ENCODE data around the gene TMEM204. TPM values are rescaled to one million over a fixed set of nuclear protein-coding genes. Genes with fewer than 3 reads are reported as not detected.

The TMEM204 gene
- total and polyA plus RNA-seq, 8 donors, result 2.4 to 9.8 (median 5.0) TPM

GRCh38 chr16:1492082-1492922 lies 41.2 kb upstream of the TMEM204 start:
- FAIRE-seq (no peak), DNase-seq (peak in 1 of 6 donors; percentile 26), ATAC-seq (no peak)
- Histone ChIP-seq H3K27me3 (no peaks in the 10 kb centered on the region), H3K9me3 (no peaks in the 10 kb centered on the region), H3K4me1 (peaks cover 6 to 12% (median 10%) of the 10 kb centered on the region in 3 donors), H3K36me3 (no peaks in the 10 kb centered on the region), H3K27ac (peak overlapping the region; percentile 69 to 83 (median 80)), H3K4me3 (peak overlapping the region; percentile 37 to 79 (median 73))
- TF ChIP-seq CTCF (IDR thresholded peaks at IDR 0.05), result no peak
- intact Hi-C loops (cut with DNase I), result no loop called here
- WGBS, 2 donors, result 68 to 71% methylated on average over 23 of the region's 23 CpGs

- Histone ChIP-seq H3K9me3 (no peaks in the 10 kb centered on the region), H3K36me3 (no peaks in the 10 kb centered on the region), H3K4me1 (peaks cover 6 to 12% (median 10%) of the 10 kb centered on the region in 3 donors), H3K4me3 (peak within 1 kb of the TSS; percentile 37 to 79 (median 73)), H3K27me3 (no peaks in the 10 kb centered on the region), H3K27ac (peak within 1 kb of the TSS; percentile 69 to 83 (median 80))
- 1% methylated on average over 66 to 89 of the region's 89 CpGs for WGBS, 2 donors
- peak; percentile 95 to 98 (median 98) for ATAC-seq
- FAIRE-seq, result no peak
- intact Hi-C loops (cut with DNase I), result no loop called here
- peak; percentile 63 to 96 (median 86) for DNase-seq
- no peak for TF ChIP-seq CTCF (IDR thresholded peaks at IDR 0.05)
Observed at GRCh38 chr16:1492923-1493745, 40.3 kb upstream of the TMEM204 start, which contains the start of gene TELO2. Gene TELO2 (plus strand): TSS chr16:1493360. CDS start chr16:1494282, 922 bp downstream.

GRCh38 chr16:1493746-1494094 lies 39.7 kb upstream of the TMEM204 start:
- Histone ChIP-seq H3K4me3 (peak overlapping the region; percentile 37 to 79 (median 73)), H3K9me3 (no peaks in the 10 kb centered on the region), H3K36me3 (no peaks in the 10 kb centered on the region), H3K4me1 (peaks cover 6 to 12% (median 10%) of the 10 kb centered on the region in 3 donors), H3K27ac (no peak overlapping the region), H3K27me3 (no peaks in the 10 kb centered on the region)
- DNase-seq, result peak in 1 of 6 donors; percentile 62
- peak; percentile 4 to 24 (median 18) for ATAC-seq
- WGBS, 2 donors, result 1% methylated on average over 28 to 30 of the region's 30 CpGs
- no peak for FAIRE-seq
- TF ChIP-seq CTCF (IDR thresholded peaks at IDR 0.05), result no peak
- intact Hi-C loops (cut with DNase I), result no loop called here

GRCh38 chr16:1494129-1494640 lies 39.3 kb upstream of the TMEM204 start:
- no peak for TF ChIP-seq CTCF (IDR thresholded peaks at IDR 0.05)
- ATAC-seq (peak in 1 of 4 donors; percentile 13), FAIRE-seq (no peak), DNase-seq (peak in 2 of 6 donors; percentile 41 to 77)
- Histone ChIP-seq H3K36me3 (no peaks in the 10 kb centered on the region), H3K27ac (no peak overlapping the region), H3K4me3 (peak overlapping the region; percentile 37 to 79 (median 73)), H3K27me3 (no peaks in the 10 kb centered on the region), H3K4me1 (peaks cover 6 to 12% (median 10%) of the 10 kb centered on the region in 3 donors), H3K9me3 (no peaks in the 10 kb centered on the region)
- intact Hi-C loops (cut with DNase I), result no loop called here
- WGBS, 2 donors, result 28 to 34% methylated on average over 24 to 25 of the region's 25 CpGs

Data from pancreas (tissue), 10 donors.